ENCODE measurements around the gene RAB30. TPM values are rescaled to one million over a fixed set of nuclear protein-coding genes. Genes with fewer than 3 reads are reported as not detected.
A peak's percentile ranks its signal among the peaks of the same experiment; 100 is the strongest.

RAB30 gene
- total RNA-seq, 2 donors from 2014 or later, result 8.4 to 15.8 TPM

- Histone ChIP-seq H3K9me3 (ENCODE audit: control insufficient read depth, low read length) (no peaks in the 10 kb centered on the region), H3K4me1 (ENCODE audit: control insufficient read depth, insufficient read depth, low read length) (no peaks in the 10 kb centered on the region), H3K27me3 (ENCODE audit: control insufficient read depth, insufficient read depth, low read length, poor library complexity, severe bottlenecking) (no peaks in the 10 kb centered on the region), H3K9ac (ENCODE audit: extremely low read depth, low read length, poor library complexity, severe bottlenecking) (peak overlapping the region; percentile 93), H3K36me3 (ENCODE audit: control insufficient read depth, insufficient read depth, low read length) (peaks cover 20% of the 10 kb centered on the region), H3K4me3 (ENCODE audit: low read length) (peak overlapping the region; percentile 97), H3K27ac (ENCODE audit: low read depth, low read length) (no peak overlapping the region)
- Mint-ChIP-seq H3K4me3 (no peak overlapping the region), H3K9me3 (no peaks in the 10 kb centered on the region), H3K4me1 (peaks cover 22% of the 10 kb centered on the region), H3K27me3 (ENCODE audit: insufficient read depth) (peaks cover 3% of the 10 kb centered on the region), H3K27ac (no peak overlapping the region), H3K36me3 (ENCODE audit: low read depth) (peaks cover 18% of the 10 kb centered on the region)
- 21 to 24% methylated on average over 2 to 3 of the region's 3 CpGs for WGBS, 2 experiments (ENCODE audit: insufficient coverage in 1 of 2, insufficient read length in 1 of 2)
- TF ChIP-seq, protein P1, sequence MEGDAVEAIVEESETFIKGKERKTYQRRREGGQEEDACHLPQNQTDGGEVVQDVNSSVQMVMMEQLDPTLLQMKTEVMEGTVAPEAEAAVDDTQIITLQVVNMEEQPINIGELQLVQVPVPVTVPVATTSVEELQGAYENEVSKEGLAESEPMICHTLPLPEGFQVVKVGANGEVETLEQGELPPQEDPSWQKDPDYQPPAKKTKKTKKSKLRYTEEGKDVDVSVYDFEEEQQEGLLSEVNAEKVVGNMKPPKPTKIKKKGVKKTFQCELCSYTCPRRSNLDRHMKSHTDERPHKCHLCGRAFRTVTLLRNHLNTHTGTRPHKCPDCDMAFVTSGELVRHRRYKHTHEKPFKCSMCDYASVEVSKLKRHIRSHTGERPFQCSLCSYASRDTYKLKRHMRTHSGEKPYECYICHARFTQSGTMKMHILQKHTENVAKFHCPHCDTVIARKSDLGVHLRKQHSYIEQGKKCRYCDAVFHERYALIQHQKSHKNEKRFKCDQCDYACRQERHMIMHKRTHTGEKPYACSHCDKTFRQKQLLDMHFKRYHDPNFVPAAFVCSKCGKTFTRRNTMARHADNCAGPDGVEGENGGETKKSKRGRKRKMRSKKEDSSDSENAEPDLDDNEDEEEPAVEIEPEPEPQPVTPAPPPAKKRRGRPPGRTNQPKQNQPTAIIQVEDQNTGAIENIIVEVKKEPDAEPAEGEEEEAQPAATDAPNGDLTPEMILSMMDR (conservative IDR thresholded peaks at IDR 0.05), result no peak
- peak; percentile 67 for DNase-seq
Observed at GRCh38 chr11:83070044-83070701, 1.5 kb downstream of the RAB30 start.

DNA sequence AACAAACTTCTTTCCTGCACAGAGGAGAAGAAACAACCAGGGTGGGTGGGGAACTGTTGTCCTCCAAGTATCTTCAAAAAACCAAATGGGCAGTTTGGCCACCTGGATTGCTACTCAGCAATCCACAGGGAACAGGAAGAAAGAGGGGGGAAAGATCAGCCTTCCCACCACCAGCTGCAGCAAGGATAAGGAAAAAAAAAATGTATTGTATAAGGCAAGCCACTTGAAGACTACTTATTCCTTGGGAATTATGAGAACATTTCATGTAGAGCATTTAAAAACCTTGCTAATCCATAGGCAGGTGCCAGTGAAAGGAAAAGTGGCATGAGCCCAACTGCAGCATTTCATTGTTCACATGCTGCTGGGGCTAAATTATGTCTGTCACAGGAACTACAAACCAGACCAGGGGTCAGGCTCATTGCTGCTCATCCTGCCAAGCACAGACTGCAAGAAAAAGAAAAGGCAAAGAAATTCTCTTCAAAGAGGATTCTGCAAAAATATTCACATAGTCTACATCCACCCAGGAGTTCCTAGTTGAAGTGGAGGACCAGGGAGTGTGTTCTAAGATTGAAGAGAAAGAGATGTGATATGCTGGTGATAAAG lies 2.2 kb downstream of the RAB30 start:
- no peak for DNase-seq
- H3K36me3 ChIP-seq (ENCODE audit: control insufficient read depth, insufficient read depth, low read length), result peaks cover 14% of the 10 kb centered on the region
- H3K9me3 ChIP-seq (ENCODE audit: control insufficient read depth, low read length), result no peaks in the 10 kb centered on the region
- H3K27me3 Mint-ChIP-seq (ENCODE audit: insufficient read depth), result peaks cover 3% of the 10 kb centered on the region
- H3K4me1 ChIP-seq (ENCODE audit: control insufficient read depth, insufficient read depth, low read length), result no peaks in the 10 kb centered on the region
- no peak overlapping the region for H3K9ac ChIP-seq (ENCODE audit: extremely low read depth, low read length, poor library complexity, severe bottlenecking)
- peak overlapping the region; percentile 97 for H3K4me3 ChIP-seq (ENCODE audit: low read length)
- H3K27me3 ChIP-seq (ENCODE audit: control insufficient read depth, insufficient read depth, low read length, poor library complexity, severe bottlenecking), result no peaks in the 10 kb centered on the region
- no peak overlapping the region for H3K4me3 Mint-ChIP-seq
- no peaks in the 10 kb centered on the region for H3K9me3 Mint-ChIP-seq
- H3K4me1 Mint-ChIP-seq, result peaks cover 22% of the 10 kb centered on the region
- H3K36me3 Mint-ChIP-seq (ENCODE audit: low read depth), result peaks cover 14% of the 10 kb centered on the region
- H3K27ac ChIP-seq (ENCODE audit: low read depth, low read length), result no peak overlapping the region
- TF ChIP-seq, protein P1 (conservative IDR thresholded peaks at IDR 0.05), result no peak
- H3K27ac Mint-ChIP-seq, result no peak overlapping the region

- peaks cover 9% of the 10 kb centered on the region for H3K36me3 Mint-ChIP-seq (ENCODE audit: low read depth)
- H3K4me3 Mint-ChIP-seq, result no peak overlapping the region
- no peak overlapping the region for H3K4me3 ChIP-seq (ENCODE audit: low read length)
- H3K9me3 Mint-ChIP-seq, result no peaks in the 10 kb centered on the region
- no peak overlapping the region for H3K9ac ChIP-seq (ENCODE audit: extremely low read depth, low read length, poor library complexity, severe bottlenecking)
- no peak overlapping the region for H3K27ac ChIP-seq (ENCODE audit: low read depth, low read length)
- DNase-seq, result no peak
- H3K27me3 ChIP-seq (ENCODE audit: control insufficient read depth, insufficient read depth, low read length, poor library complexity, severe bottlenecking), result no peaks in the 10 kb centered on the region
- H3K36me3 ChIP-seq (ENCODE audit: control insufficient read depth, insufficient read depth, low read length), result peaks cover 5% of the 10 kb centered on the region
- H3K4me1 Mint-ChIP-seq, result peaks cover 23% of the 10 kb centered on the region
- TF ChIP-seq, protein P1 (conservative IDR thresholded peaks at IDR 0.05), result no peak
- no peaks in the 10 kb centered on the region for H3K9me3 ChIP-seq (ENCODE audit: control insufficient read depth, low read length)
- no peak overlapping the region for H3K27ac Mint-ChIP-seq
- 100% methylated on average over 1 of the region's 1 CpG for WGBS, 2 experiments (ENCODE audit: insufficient coverage in 1 of 2, insufficient read length in 1 of 2)
- H3K27me3 Mint-ChIP-seq (ENCODE audit: insufficient read depth), result peaks cover 3% of the 10 kb centered on the region
- H3K4me1 ChIP-seq (ENCODE audit: control insufficient read depth, insufficient read depth, low read length), result no peaks in the 10 kb centered on the region
Observed at GRCh38 chr11:83068568-83068967, 3.1 kb downstream of the RAB30 start.
